Gastrocnemius medialis (tissue), 4 donors: ENCODE measurements around the gene PRKCQ. TPM values are rescaled to one million over a fixed set of nuclear protein-coding genes. Genes with fewer than 3 reads are reported as not detected.

Experiments
- ATAC-seq, 2 donors: fragments of 150-250 bp; one replicate each; pipeline ENCODE4 v1.9.1; 2016
- DNase-seq, 2 donors: peaks; one replicate each; pipeline ENCODE4 v3.0.0-alpha.2; 2019
- H3K27ac ChIP-seq, 4 donors: fragments of 200-600 bp; sonication (generic); 1 replicate in 1 of 4; 2 replicates in 3 of 4; pipeline ENCODE4 v1.5.1; 2016 to 2018; ENCODE audit warnings: mild to moderate bottlenecking in 2 of 4, moderate library complexity in 1 of 4
- H3K27me3 ChIP-seq, 3 donors: fragments of 200-600 bp; sonication (generic) in 2 of 3; 1 replicate in 1 of 3; 2 replicates in 2 of 3; pipeline versions ENCODE4 v1.5.1 to v1.6.0; 2016 to 2019; ENCODE audit warnings: mild to moderate bottlenecking in 1 of 3, moderate library complexity in 1 of 3
- H3K36me3 ChIP-seq, 2 donors: fragments of 200-600 bp; sonication (generic) in 1 of 2; one replicate each; pipeline ENCODE4 v1.5.1; 2017 to 2018
- H3K4me1 ChIP-seq, 2 donors: fragments of 200-600 bp; sonication (generic) in 1 of 2; one replicate each; pipeline ENCODE4 v1.5.1; 2016 to 2017; ENCODE audit warnings: mild to moderate bottlenecking in 2 of 2
- H3K4me3 ChIP-seq, 4 donors: fragments of 200-600 bp; sonication (generic) in 3 of 4; 1 replicate in 1 of 4; 2 replicates in 3 of 4; pipeline ENCODE4 v1.5.1; 2016 to 2019; ENCODE audit warnings: mild to moderate bottlenecking in 2 of 4
- H3K9me3 ChIP-seq, 3 donors: fragments of 200-600 bp; sonication (generic) in 2 of 3; 1 replicate in 1 of 3; 2 replicates in 2 of 3; pipeline ENCODE4 v1.5.1; 2016 to 2019
- POLR2A ChIP-seq, 2 donors: fragments of 450-650 bp; IDR thresholded peaks; one replicate each; pipeline ENCODE4 v1.6.1; 2017; ENCODE audit warnings: antibody characterized with exemption in 2 of 2, mild to moderate bottlenecking in 2 of 2, moderate library complexity in 2 of 2
- in situ Hi-C, 4 donors: fragments of 200-750 bp; cut with MboI; loops; one replicate each; pipeline versions ENCODE4 v1.15.0 to v1.8.0; 2017; ENCODE audit warnings: low sequenced_read_pairs in 4 of 4
- intact Hi-C: fragments of 100-400 bp; cut with DNase I; formaldehyde crosslinking; loops from one replicate; pipeline ENCODE4 v1.15.1; 2023; ENCODE audit warnings: low total_unique reads
- total RNA-seq, 4 donors: library from RNA; depleted of rRNA; stranded (reverse); fragments of >200 nt; gene quantifications; one replicate each; pipeline versions ENCODE4 v1.1.0 to v1.2.3, GENCODE V29; 2016
- TF ChIP-seq, protein P1 (sequence below), 5 experiments: fragments of 450-650 bp in 3 of 5; fragments of 200-600 bp in 2 of 5; sonication (generic) in 2 of 5; IDR thresholded peaks in 4 of 5; conservative IDR thresholded peaks in 1 of 5; 1 replicate in 4 of 5; 2 replicates in 1 of 5; pipeline ENCODE4 v1.5.1; 2016 to 2019; ENCODE audit warnings: antibody characterized with exemption in 5 of 5, mild to moderate bottlenecking in 3 of 5, moderate library complexity in 3 of 5

Gene PRKCQ
- total RNA-seq, 4 donors from 2014 or later = 25.8 to 70.7 (median 38.8) TPM

DNA sequence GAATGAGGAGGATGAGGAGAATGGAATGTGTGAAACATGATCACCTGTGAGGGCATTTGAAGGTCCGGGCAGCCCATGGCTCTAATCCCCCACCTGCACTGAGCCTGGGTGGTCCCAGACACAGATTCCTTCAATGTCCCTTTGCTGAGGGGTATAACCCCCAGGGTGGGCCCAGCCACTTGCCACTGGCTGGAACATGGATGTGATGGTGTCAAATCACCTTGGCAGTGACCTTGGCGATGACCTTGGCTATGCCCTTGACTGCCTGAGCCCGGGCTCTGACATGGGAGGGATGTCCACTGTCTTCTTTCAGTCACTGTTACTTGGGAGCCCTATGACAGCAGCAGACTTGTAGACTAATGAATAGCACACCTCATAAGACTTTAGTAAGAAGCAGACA, 44.0 kb downstream of the PRKCQ start:
- Histone ChIP-seq H3K36me3 (no peaks in the 10 kb centered on the region), H3K27ac (no peak overlapping the region), H3K4me1 (peaks cover 8 to 12% of the 10 kb centered on the region in 2 donors), H3K27me3 (no peaks in the 10 kb centered on the region), H3K9me3 (no peaks in the 10 kb centered on the region), H3K4me3 (no peak overlapping the region)
- ATAC-seq (no peak), DNase-seq (no peak)
- intact Hi-C loops (no loop called here), in situ Hi-C loops (no loop called here)
- TF ChIP-seq, protein P1, sequence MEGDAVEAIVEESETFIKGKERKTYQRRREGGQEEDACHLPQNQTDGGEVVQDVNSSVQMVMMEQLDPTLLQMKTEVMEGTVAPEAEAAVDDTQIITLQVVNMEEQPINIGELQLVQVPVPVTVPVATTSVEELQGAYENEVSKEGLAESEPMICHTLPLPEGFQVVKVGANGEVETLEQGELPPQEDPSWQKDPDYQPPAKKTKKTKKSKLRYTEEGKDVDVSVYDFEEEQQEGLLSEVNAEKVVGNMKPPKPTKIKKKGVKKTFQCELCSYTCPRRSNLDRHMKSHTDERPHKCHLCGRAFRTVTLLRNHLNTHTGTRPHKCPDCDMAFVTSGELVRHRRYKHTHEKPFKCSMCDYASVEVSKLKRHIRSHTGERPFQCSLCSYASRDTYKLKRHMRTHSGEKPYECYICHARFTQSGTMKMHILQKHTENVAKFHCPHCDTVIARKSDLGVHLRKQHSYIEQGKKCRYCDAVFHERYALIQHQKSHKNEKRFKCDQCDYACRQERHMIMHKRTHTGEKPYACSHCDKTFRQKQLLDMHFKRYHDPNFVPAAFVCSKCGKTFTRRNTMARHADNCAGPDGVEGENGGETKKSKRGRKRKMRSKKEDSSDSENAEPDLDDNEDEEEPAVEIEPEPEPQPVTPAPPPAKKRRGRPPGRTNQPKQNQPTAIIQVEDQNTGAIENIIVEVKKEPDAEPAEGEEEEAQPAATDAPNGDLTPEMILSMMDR (IDR thresholded peaks at IDR 0.05 in 4 of 5, conservative IDR thresholded peaks at IDR 0.05 in 1 of 5) = no peak
- TF ChIP-seq POLR2A (IDR thresholded peaks at IDR 0.05) = no peak

DNA sequence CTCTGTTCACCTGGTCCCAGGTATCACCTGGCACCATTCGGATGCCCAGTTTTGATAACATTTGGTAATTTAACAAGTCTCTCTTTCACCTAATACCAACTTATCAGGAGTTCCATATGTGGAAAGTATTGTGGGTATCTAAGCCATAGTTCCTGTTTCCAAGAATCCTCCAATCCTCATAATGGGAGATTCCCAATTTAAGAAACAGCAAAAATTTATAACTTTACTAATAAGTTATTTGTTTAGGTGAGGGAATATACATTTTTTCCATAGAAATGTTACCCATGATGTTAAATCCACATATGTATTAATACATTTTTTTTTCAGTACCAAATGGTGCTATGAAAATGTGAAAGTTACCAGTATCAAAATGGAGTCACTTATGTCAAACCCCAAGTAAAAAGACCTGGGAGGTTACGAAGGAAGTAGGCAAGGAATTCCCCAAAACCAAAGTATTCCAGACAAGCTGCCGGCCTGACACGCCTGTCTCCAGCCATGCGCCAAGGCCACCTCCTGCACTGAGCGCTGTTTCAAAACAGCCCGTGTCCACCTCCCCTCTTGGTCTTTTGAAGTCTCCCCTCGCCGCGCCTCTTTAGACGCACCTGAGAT, 44.8 kb downstream of the PRKCQ start:
- DNase-seq = no peak
- no peaks in the 10 kb centered on the region for H3K27me3 ChIP-seq
- intact Hi-C loops = no loop called here

DNA sequence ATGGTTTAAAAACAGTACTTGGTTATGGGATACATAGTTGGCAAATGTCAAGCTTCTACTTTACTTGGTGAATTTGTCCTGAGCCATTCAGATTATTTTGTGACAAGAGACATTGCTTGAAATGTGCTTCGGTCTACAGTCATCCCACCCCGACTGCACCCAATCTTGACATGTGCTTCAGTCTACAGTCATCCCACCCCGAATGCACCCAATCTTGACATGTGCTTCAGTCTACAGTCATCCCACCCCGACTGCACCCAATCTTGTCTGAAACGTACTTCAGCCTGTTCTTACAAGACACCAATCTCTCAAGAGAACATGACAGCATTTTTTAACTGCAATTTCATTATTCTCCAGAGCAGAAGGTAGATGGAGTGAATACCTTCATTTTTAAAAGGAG, 47.8 kb downstream of the PRKCQ start:
- Histone ChIP-seq H3K27me3 (no peaks in the 10 kb centered on the region), H3K27ac (no peak overlapping the region), H3K4me3 (no peak overlapping the region), H3K9me3 (no peaks in the 10 kb centered on the region), H3K36me3 (no peaks in the 10 kb centered on the region), H3K4me1 (peaks cover 8 to 11% of the 10 kb centered on the region in 2 donors)
- no peak for ATAC-seq
- in situ Hi-C loops = no loop called here
- TF ChIP-seq, protein P1 (IDR thresholded peaks at IDR 0.05 in 4 of 5, conservative IDR thresholded peaks at IDR 0.05 in 1 of 5) = no peak
- intact Hi-C loops = no loop called here
- no peak for DNase-seq

More for the DNA sequence above, 44.8 kb downstream of the PRKCQ start:
- no peaks in the 10 kb centered on the region for H3K36me3 ChIP-seq
- H3K9me3 ChIP-seq = no peaks in the 10 kb centered on the region
- no peak overlapping the region for H3K4me3 ChIP-seq
- TF ChIP-seq, protein P1 (IDR thresholded peaks at IDR 0.05 in 4 of 5, conservative IDR thresholded peaks at IDR 0.05 in 1 of 5) = no peak
- no peak for TF ChIP-seq POLR2A (IDR thresholded peaks at IDR 0.05)
- in situ Hi-C loops = no loop called here
- ATAC-seq = no peak
- peaks cover 8 to 11% of the 10 kb centered on the region in 2 donors for H3K4me1 ChIP-seq
- no peak overlapping the region for H3K27ac ChIP-seq

- H3K27me3 ChIP-seq = no peaks in the 10 kb centered on the region
- no peak overlapping the region for H3K4me3 ChIP-seq
- intact Hi-C loops (no loop called here), in situ Hi-C loops (no loop called here)
- H3K4me1 ChIP-seq = peaks cover 8 to 11% of the 10 kb centered on the region in 2 donors
- no peaks in the 10 kb centered on the region for H3K36me3 ChIP-seq
- DNase-seq = no peak
- ATAC-seq = no peak
- no peak overlapping the region for H3K27ac ChIP-seq
- TF ChIP-seq POLR2A (IDR thresholded peaks at IDR 0.05) = no peak
- H3K9me3 ChIP-seq = no peaks in the 10 kb centered on the region
Observed at GRCh38 chr10:6530966-6531365, 49.1 kb downstream of the PRKCQ start.

GRCh38 chr10:6530211-6530840, 49.8 kb downstream of the PRKCQ start:
- no peaks in the 10 kb centered on the region for H3K9me3 ChIP-seq
- no peak overlapping the region for H3K4me3 ChIP-seq
- no peak for DNase-seq
- intact Hi-C loops (no loop called here), in situ Hi-C loops (no loop called here)
- no peaks in the 10 kb centered on the region for H3K27me3 ChIP-seq
- no peaks in the 10 kb centered on the region for H3K36me3 ChIP-seq
- H3K4me1 ChIP-seq = peaks cover 8 to 11% of the 10 kb centered on the region in 2 donors
- H3K27ac ChIP-seq = no peak overlapping the region
- ATAC-seq = no peak
- TF ChIP-seq, protein P1 (IDR thresholded peaks at IDR 0.05 in 4 of 5, conservative IDR thresholded peaks at IDR 0.05 in 1 of 5) = no peak
- TF ChIP-seq POLR2A (IDR thresholded peaks at IDR 0.05) = no peak
